ENCODE results near the gene FYN.

FYN gene

DNA sequence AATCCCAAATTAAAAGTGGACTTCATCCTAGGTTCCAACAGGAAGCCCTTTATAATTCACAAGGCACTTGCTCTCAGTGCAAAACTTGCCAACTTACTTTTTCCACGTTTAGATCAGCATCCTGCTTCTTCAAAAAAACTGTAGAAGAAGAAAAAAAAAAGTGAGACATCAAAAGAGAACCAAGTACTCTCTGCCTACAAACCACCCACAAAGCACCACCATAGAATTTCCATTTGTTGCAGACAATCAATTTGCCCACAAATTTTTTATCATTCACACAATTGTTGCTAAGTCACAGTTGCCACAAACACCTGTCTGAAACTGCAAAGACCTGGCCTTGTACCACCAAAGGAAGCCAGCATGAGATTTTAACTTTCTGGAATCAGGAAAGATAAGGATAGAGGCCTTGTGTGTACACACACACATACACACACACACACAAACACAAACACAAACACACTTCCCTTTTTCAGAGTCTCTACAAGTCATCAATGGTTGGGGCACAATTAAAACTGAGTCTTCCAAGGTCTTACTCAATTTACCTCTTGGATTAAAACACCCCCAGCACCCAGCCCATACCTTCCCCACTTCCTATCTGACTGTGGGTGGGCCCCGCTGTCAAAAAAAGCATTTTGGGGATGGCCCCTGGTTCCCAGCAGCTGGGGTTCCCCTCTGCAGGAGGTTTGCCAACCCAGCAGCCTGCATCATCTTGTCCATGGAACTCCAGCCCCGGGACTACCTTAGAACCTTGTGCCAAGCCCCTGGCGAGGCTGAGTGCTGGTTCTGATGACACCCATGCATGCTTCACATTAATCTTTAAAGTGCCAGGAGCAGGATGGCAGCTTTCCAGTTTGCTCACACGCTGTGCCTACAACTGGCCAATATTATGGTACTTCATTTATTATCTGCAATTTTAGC is 26.5 kb downstream of the FYN start:
- H3K4me2 ChIP-seq (ENCODE audit: low read length): no peak overlapping the region
- no peaks in the 10 kb centered on the region for H3K27me3 ChIP-seq (ENCODE audit: control insufficient read depth, low read length)
- H3K36me3 ChIP-seq (ENCODE audit: control insufficient read depth, low read length): no peaks in the 10 kb centered on the region
- no peaks in the 10 kb centered on the region; the same call in 1 of the 2 replicates for H3F3A ChIP-seq (ENCODE audit: control insufficient read depth, insufficient read depth)
- H4K20me1 ChIP-seq (ENCODE audit: control insufficient read depth, insufficient read depth, low read depth, low read length): peaks cover 6% of the 10 kb centered on the region; the same call in 1 of the 2 replicates
- H3K4me1 ChIP-seq (ENCODE audit: control insufficient read depth, low read length): peaks cover 30% of the 10 kb centered on the region
- TF ChIP-seq, protein P1, sequence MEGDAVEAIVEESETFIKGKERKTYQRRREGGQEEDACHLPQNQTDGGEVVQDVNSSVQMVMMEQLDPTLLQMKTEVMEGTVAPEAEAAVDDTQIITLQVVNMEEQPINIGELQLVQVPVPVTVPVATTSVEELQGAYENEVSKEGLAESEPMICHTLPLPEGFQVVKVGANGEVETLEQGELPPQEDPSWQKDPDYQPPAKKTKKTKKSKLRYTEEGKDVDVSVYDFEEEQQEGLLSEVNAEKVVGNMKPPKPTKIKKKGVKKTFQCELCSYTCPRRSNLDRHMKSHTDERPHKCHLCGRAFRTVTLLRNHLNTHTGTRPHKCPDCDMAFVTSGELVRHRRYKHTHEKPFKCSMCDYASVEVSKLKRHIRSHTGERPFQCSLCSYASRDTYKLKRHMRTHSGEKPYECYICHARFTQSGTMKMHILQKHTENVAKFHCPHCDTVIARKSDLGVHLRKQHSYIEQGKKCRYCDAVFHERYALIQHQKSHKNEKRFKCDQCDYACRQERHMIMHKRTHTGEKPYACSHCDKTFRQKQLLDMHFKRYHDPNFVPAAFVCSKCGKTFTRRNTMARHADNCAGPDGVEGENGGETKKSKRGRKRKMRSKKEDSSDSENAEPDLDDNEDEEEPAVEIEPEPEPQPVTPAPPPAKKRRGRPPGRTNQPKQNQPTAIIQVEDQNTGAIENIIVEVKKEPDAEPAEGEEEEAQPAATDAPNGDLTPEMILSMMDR (IDR thresholded peaks at IDR 0.05; ENCODE audit: low read depth, low read length, poor library complexity, severe bottlenecking): no peak
- H3K4me3 ChIP-seq (ENCODE audit: low read length): no peak overlapping the region
- no peaks in the 10 kb centered on the region for H3K9me3 ChIP-seq (ENCODE audit: control insufficient read depth, insufficient read depth, low read length)
- H3K9me2 ChIP-seq (replicated peaks; ENCODE audit: control insufficient read depth, low read length): no peaks in the 10 kb centered on the region
- no peak overlapping the region for H3K27ac ChIP-seq (ENCODE audit: low read depth, low read length)
- no peaks in the 10 kb centered on the region for H3K79me2 ChIP-seq (ENCODE audit: control insufficient read depth, low read length)

DNA sequence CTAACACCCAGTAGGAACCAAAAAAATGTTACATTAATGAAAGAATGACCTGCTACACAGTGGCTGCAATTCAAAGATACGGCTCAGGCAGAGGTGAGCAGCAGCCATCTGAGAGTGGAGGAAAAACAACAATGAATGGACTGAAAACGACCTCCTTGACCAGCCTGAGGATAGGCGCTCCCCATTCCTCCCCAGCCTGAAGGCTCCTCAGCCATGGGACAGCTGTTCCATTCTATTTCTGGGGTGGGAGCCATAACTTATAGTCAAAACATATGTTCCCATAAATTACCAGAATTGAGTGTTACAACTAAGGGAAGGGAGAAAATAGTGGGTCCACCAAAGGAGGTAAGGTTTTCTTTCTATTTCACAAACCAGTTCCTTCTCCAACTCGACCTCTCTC is 27.2 kb downstream of the FYN start:
- H3K36me3 ChIP-seq (ENCODE audit: control insufficient read depth, low read length): no peaks in the 10 kb centered on the region
- no peak overlapping the region for H3K4me3 ChIP-seq (ENCODE audit: low read length)
- H3K4me1 ChIP-seq (ENCODE audit: control insufficient read depth, low read length): peaks cover 35% of the 10 kb centered on the region
- H3K4me2 ChIP-seq (ENCODE audit: low read length): no peak overlapping the region
- H3K9me3 ChIP-seq (ENCODE audit: control insufficient read depth, insufficient read depth, low read length): no peaks in the 10 kb centered on the region
- TF ChIP-seq EZH2phosphoT487 (IDR thresholded peaks at IDR 0.05; ENCODE audit: borderline replicate concordance, low read length): no peak
- TF ChIP-seq, protein P1 (IDR thresholded peaks at IDR 0.05; ENCODE audit: low read depth, low read length, poor library complexity, severe bottlenecking): no peak
- H3K9me2 ChIP-seq (replicated peaks; ENCODE audit: control insufficient read depth, low read length): no peaks in the 10 kb centered on the region
- no peaks in the 10 kb centered on the region; the same call in 1 of the 2 replicates for H3F3A ChIP-seq (ENCODE audit: control insufficient read depth, insufficient read depth)
- no peak overlapping the region for H3K27ac ChIP-seq (ENCODE audit: low read depth, low read length)
- H3K79me2 ChIP-seq (ENCODE audit: control insufficient read depth, low read length): no peaks in the 10 kb centered on the region
- no peaks in the 10 kb centered on the region for H3K27me3 ChIP-seq (ENCODE audit: control insufficient read depth, low read length)
- peaks cover 6% of the 10 kb centered on the region; the same call in 1 of the 2 replicates for H4K20me1 ChIP-seq (ENCODE audit: control insufficient read depth, insufficient read depth, low read depth, low read length)

DNA sequence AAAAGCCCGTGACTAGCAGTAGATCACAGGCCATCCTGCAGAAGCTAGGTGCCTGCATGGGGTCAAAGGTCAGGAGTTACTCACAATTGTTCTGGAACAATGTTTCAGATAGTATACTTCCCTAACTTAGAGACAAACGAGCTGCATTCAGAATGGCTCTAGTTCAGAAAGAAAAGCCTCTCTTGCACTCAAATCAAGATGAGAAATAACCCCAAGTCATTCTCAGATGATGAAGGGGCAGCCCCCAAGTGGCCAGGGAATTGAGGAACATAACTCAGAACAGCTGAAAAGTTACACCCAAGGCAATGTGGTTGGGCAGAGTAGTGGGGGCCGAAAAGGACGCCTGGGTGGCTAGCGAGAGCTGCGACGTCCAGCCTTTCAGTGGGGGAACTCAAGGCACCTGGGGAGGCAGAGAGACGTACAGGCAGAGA is 27.8 kb downstream of the FYN start:
- Histone ChIP-seq H3K4me3 (ENCODE audit: low read length) (no peak overlapping the region), H3K4me1 (ENCODE audit: control insufficient read depth, low read length) (peaks cover 30% of the 10 kb centered on the region), H3K9me3 (ENCODE audit: control insufficient read depth, insufficient read depth, low read length) (no peaks in the 10 kb centered on the region), H3K27ac (ENCODE audit: low read depth, low read length) (no peak overlapping the region), H4K20me1 (ENCODE audit: control insufficient read depth, insufficient read depth, low read depth, low read length) (peaks cover 6% of the 10 kb centered on the region; the same call in 1 of the 2 replicates), H3F3A (ENCODE audit: control insufficient read depth, insufficient read depth) (no peaks in the 10 kb centered on the region; the same call in 1 of the 2 replicates), H3K79me2 (ENCODE audit: control insufficient read depth, low read length) (no peaks in the 10 kb centered on the region), H3K4me2 (ENCODE audit: low read length) (no peak overlapping the region), H3K27me3 (ENCODE audit: control insufficient read depth, low read length) (no peaks in the 10 kb centered on the region), H3K36me3 (ENCODE audit: control insufficient read depth, low read length) (no peaks in the 10 kb centered on the region), H3K9me2 (replicated peaks; ENCODE audit: control insufficient read depth, low read length) (no peaks in the 10 kb centered on the region)
- TF ChIP-seq, protein P1 (IDR thresholded peaks at IDR 0.05; ENCODE audit: low read depth, low read length, poor library complexity, severe bottlenecking): no peak
- no peak for TF ChIP-seq EZH2phosphoT487 (IDR thresholded peaks at IDR 0.05; ENCODE audit: borderline replicate concordance, low read length)

Measured in DOHH2 (cell line).